Measurements from ENCODE around the gene XYLB.

XYLB gene

GRCh38 chr3:38323060-38323459 is 23.5 kb upstream of the XYLB start:
- TF ChIP-seq CTCF (IDR thresholded peaks at IDR 0.05; ENCODE audit: poor library complexity, severe bottlenecking), result no peak
- Histone ChIP-seq H3K27me3 (ENCODE audit: insufficient read depth, poor library complexity, severe bottlenecking) (no peaks in the 10 kb centered on the region), H3K9me3 (ENCODE audit: severe bottlenecking) (peaks cover 1% of the 10 kb centered on the region), H3K27ac (ENCODE audit: poor library complexity, severe bottlenecking) (no peak overlapping the region), H3K36me3 (ENCODE audit: low read depth) (no peaks in the 10 kb centered on the region), H3K4me3 (ENCODE audit: severe bottlenecking) (no peak overlapping the region), H3K4me1 (ENCODE audit: insufficient read depth, poor library complexity, severe bottlenecking) (peaks cover 7% of the 10 kb centered on the region)
- ATAC-seq (ENCODE audit: low read depth) (no peak), DNase-seq (ENCODE audit: low spot score) (no peak)

DNA sequence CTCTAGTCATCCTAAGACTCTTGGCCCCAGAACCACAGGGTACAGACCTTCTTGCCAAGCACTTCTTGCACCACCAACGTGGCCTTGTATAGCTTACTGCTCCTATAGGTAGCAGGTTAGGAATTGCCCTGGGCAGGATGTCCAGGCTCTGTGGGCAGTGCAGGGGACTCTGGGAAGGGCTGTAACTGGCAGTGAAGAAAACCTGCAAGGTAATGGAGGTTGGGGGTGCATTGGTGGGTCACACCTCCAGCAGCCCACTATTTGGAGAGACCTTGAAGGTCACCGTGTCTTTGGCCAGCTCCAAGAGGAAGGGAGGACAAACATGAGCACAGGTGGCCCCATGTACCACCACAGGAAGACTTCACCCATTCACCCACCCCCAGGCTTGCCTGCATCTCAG is 21.3 kb upstream of the XYLB start:
- no peaks in the 10 kb centered on the region for H3K27me3 ChIP-seq (ENCODE audit: insufficient read depth, poor library complexity, severe bottlenecking)
- H3K36me3 ChIP-seq (ENCODE audit: low read depth), result no peaks in the 10 kb centered on the region
- ATAC-seq (ENCODE audit: low read depth), result no peak
- DNase-seq (ENCODE audit: low spot score), result no peak
- H3K4me3 ChIP-seq (ENCODE audit: severe bottlenecking), result no peak overlapping the region
- TF ChIP-seq CTCF (IDR thresholded peaks at IDR 0.05; ENCODE audit: poor library complexity, severe bottlenecking), result no peak
- peaks cover 1% of the 10 kb centered on the region for H3K9me3 ChIP-seq (ENCODE audit: severe bottlenecking)
- no peak overlapping the region for H3K27ac ChIP-seq (ENCODE audit: poor library complexity, severe bottlenecking)
- H3K4me1 ChIP-seq (ENCODE audit: insufficient read depth, poor library complexity, severe bottlenecking), result peaks cover 7% of the 10 kb centered on the region

DNA sequence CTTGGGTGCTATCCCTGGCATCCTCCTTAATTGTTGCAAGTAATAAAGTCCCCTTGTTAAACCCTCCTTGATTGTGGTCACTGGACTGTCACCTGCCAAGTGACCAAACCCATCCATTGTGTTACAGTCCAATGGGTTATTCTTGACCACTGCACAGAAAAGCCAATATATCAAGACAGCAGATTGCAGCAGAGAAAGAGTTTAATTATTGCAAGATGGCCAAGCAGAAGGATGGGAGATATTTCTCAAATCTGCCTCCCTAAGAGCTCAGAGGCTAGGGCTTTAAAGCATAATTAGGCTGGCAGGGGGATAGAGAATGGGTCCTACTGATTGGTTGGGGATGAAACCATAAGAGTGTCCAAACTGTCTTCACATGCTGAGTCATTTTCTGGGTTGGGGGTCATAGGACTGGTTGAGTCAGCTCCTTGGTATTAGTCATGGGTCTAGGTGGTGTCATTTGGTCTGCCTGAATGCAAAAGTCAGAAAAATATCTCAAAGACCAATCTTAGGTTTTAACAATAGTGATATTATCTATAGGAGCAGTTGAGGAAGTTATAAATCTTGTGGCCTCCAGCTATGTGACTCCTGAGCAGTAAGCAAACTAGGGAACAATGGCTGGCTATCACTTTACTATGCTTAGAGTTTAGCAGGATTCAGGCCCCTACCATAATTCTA is 19.1 kb upstream of the XYLB start:
- DNase-seq (ENCODE audit: low spot score) (no peak), ATAC-seq (ENCODE audit: low read depth) (peak; percentile 91)
- H3K27ac ChIP-seq (ENCODE audit: poor library complexity, severe bottlenecking), result peak overlapping the region; percentile 41
- H3K36me3 ChIP-seq (ENCODE audit: low read depth), result no peaks in the 10 kb centered on the region
- peaks cover 1% of the 10 kb centered on the region for H3K9me3 ChIP-seq (ENCODE audit: severe bottlenecking)
- peaks cover 7% of the 10 kb centered on the region for H3K4me1 ChIP-seq (ENCODE audit: insufficient read depth, poor library complexity, severe bottlenecking)
- no peak for TF ChIP-seq CTCF (IDR thresholded peaks at IDR 0.05; ENCODE audit: poor library complexity, severe bottlenecking)
- no peaks in the 10 kb centered on the region for H3K27me3 ChIP-seq (ENCODE audit: insufficient read depth, poor library complexity, severe bottlenecking)
- no peak overlapping the region for H3K4me3 ChIP-seq (ENCODE audit: severe bottlenecking)

- DNase-seq (ENCODE audit: low spot score), result no peak
- TF ChIP-seq CTCF (IDR thresholded peaks at IDR 0.05; ENCODE audit: poor library complexity, severe bottlenecking), result no peak
- no peak for ATAC-seq (ENCODE audit: low read depth)
- Histone ChIP-seq H3K4me3 (ENCODE audit: severe bottlenecking) (no peak overlapping the region), H3K36me3 (ENCODE audit: low read depth) (no peaks in the 10 kb centered on the region), H3K27ac (ENCODE audit: poor library complexity, severe bottlenecking) (no peak overlapping the region), H3K9me3 (ENCODE audit: severe bottlenecking) (peaks cover under 1% of the 10 kb centered on the region), H3K27me3 (ENCODE audit: insufficient read depth, poor library complexity, severe bottlenecking) (no peaks in the 10 kb centered on the region), H3K4me1 (ENCODE audit: insufficient read depth, poor library complexity, severe bottlenecking) (peaks cover 7% of the 10 kb centered on the region)
Measured at GRCh38 chr3:38331257-38332022, 15.1 kb upstream of the XYLB start.

GRCh38 chr3:38332201-38332600 is 14.4 kb upstream of the XYLB start:
- H3K4me1 ChIP-seq (ENCODE audit: insufficient read depth, poor library complexity, severe bottlenecking), result peaks cover 7% of the 10 kb centered on the region
- no peak for TF ChIP-seq CTCF (IDR thresholded peaks at IDR 0.05; ENCODE audit: poor library complexity, severe bottlenecking)
- DNase-seq (ENCODE audit: low spot score) (no peak), ATAC-seq (ENCODE audit: low read depth) (no peak)
- no peaks in the 10 kb centered on the region for H3K36me3 ChIP-seq (ENCODE audit: low read depth)
- no peaks in the 10 kb centered on the region for H3K9me3 ChIP-seq (ENCODE audit: severe bottlenecking)
- H3K27ac ChIP-seq (ENCODE audit: poor library complexity, severe bottlenecking), result no peak overlapping the region
- H3K27me3 ChIP-seq (ENCODE audit: insufficient read depth, poor library complexity, severe bottlenecking), result no peaks in the 10 kb centered on the region
- no peak overlapping the region for H3K4me3 ChIP-seq (ENCODE audit: severe bottlenecking)
